ENCODE data around the gene LENG1. TPM values are rescaled to one million over a fixed set of nuclear protein-coding genes. Genes with fewer than 3 reads are reported as not detected.

The LENG1 gene
- 4.9 and 5.1 TPM in 2 replicates for total RNA-seq

GRCh38 chr19:54159352-54160181 is at the start of gene LENG1:
Gene LENG1 (minus strand): TSS chr19:54159721. CDS start chr19:54159695, 26 bp downstream.

GRCh38 chr19:54191011-54191810 is 31.7 kb upstream of the LENG1 start, which contains the start of gene TSEN34:
Gene TSEN34 (plus strand): TSS chr19:54191308. CDS start chr19:54191365, 57 bp downstream.

GRCh38 chr19:54189145-54189734 is 29.7 kb upstream of the LENG1 start, which contains the start of gene MBOAT7:
Gene MBOAT7 (minus strand): TSS chr19:54189580. CDS start chr19:54188508, 1,072 bp downstream.

GRCh38 chr19:54172471-54173358 is 13.2 kb upstream of the LENG1 start, which contains the start of gene TMC4:
Gene TMC4 (minus strand): TSS chr19:54173160. CDS start chr19:54173117, 43 bp downstream.

GRCh38 chr19:54137699-54138488 is 21.6 kb downstream of the LENG1 start, which contains the start of gene CNOT3:
Gene CNOT3 (plus strand): TSS chr19:54137762. CDS start chr19:54142979, 5,217 bp downstream.

GRCh38 chr19:54115109-54116063 is 44.1 kb downstream of the LENG1 start, which contains the start of the genes PRPF31 and TFPT:
Gene PRPF31 (plus strand): TSS chr19:54115754. CDS start chr19:54118279, 2,525 bp downstream.
Gene TFPT (minus strand): TSS chr19:54115657. CDS start chr19:54115269, 388 bp downstream.

Other genes starting within 250 kb of the LENG1 start
- gene CACNG8, start 196.8 kb downstream of the LENG1 start, total RNA-seq: 1.0 and 1.1 TPM in 2 replicates
- 1.0 and 1.9 TPM in 2 replicates for gene CACNG6, start 168.1 kb downstream of the LENG1 start, total RNA-seq
- not detected in 2 replicates for gene VSTM1, start 95.8 kb downstream of the LENG1 start, total RNA-seq
- not detected in 2 replicates for gene TARM1, start 78.4 kb downstream of the LENG1 start, total RNA-seq
- not detected in 2 replicates for gene OSCAR, start 58.9 kb downstream of the LENG1 start, total RNA-seq
- 8.1 and 11.6 TPM in 2 replicates for gene NDUFA3, start 56.9 kb downstream of the LENG1 start, total RNA-seq
- gene TFPT, start 44.1 kb downstream of the LENG1 start, total RNA-seq: 15.9 and 19.7 TPM in 2 replicates
- 51.3 and 64.7 TPM in 2 replicates for gene PRPF31, start 44.0 kb downstream of the LENG1 start, total RNA-seq
- 15.2 and 19.6 TPM in 2 replicates for gene CNOT3, start 22.0 kb downstream of the LENG1 start, total RNA-seq
- gene TMC4, start 13.4 kb upstream of the LENG1 start, total RNA-seq: 0.53 TPM in 1 of 2 replicates, not detected in the other
- gene MBOAT7, start 29.9 kb upstream of the LENG1 start, total RNA-seq: 64.0 and 112 TPM in 2 replicates
- 47.6 and 60.0 TPM in 2 replicates for gene TSEN34, start 31.6 kb upstream of the LENG1 start, total RNA-seq
- 1,424 and 1,587 TPM in 2 replicates for gene RPS9, start 41.1 kb upstream of the LENG1 start, total RNA-seq
- not detected in 2 replicates for gene LILRB3, start 63.3 kb upstream of the LENG1 start, total RNA-seq
- gene LILRA6, start 83.1 kb upstream of the LENG1 start, total RNA-seq: not detected in 2 replicates
- 0.07 TPM in 1 of 2 replicates, not detected in the other for gene LILRB5, start 97.6 kb upstream of the LENG1 start, total RNA-seq
- not detected in 2 replicates for gene LILRB2, start 121.4 kb upstream of the LENG1 start, total RNA-seq
- not detected in 2 replicates for gene LILRA5, start 153.4 kb upstream of the LENG1 start, total RNA-seq
- not detected in 2 replicates for gene LILRA4, start 179.4 kb upstream of the LENG1 start, total RNA-seq
- gene LAIR1, start 205.2 kb upstream of the LENG1 start, total RNA-seq: not detected in 2 replicates

All from thoracic aorta endothelial cell (primary cell).